HEK293T (cell line): Measurements from ENCODE around the gene XRN2.

ENCODE experiments used
- ARNT ChIP-seq: fragments of 450-650 bp; IDR thresholded peaks from 2 replicates; pipeline ENCODE4 v1.6.1; 2017; ENCODE audit warnings: mild to moderate bottlenecking
- BHLHE40 ChIP-seq: fragments of 450-650 bp; IDR thresholded peaks from 2 replicates; pipeline ENCODE4 v1.6.1; 2016; ENCODE audit warnings: mild to moderate bottlenecking, moderate library complexity, borderline replicate concordance
- CTBP1 ChIP-seq: fragments of 450-650 bp; IDR thresholded peaks from 2 replicates; pipeline ENCODE4 v1.6.1; 2016; ENCODE audit warnings: borderline replicate concordance
- ELF4 ChIP-seq: fragments of 450-650 bp; IDR thresholded peaks from 2 replicates; pipeline ENCODE4 v1.6.1; 2017; ENCODE audit warnings: antibody characterized with exemption
- FOXA1 ChIP-seq: fragments of 450-650 bp; IDR thresholded peaks from 2 replicates; pipeline ENCODE4 v1.6.1; 2016; ENCODE audit warnings: mild to moderate bottlenecking
- FOXK2 ChIP-seq: fragments of 450-650 bp; IDR thresholded peaks from 2 replicates; pipeline ENCODE4 v1.6.1; 2016; ENCODE audit warnings: mild to moderate bottlenecking
- HDGF ChIP-seq: fragments of 450-650 bp; IDR thresholded peaks from 2 replicates; pipeline ENCODE4 v1.6.1; 2017; ENCODE audit warnings: antibody characterized with exemption, borderline replicate concordance
- L3MBTL2 ChIP-seq: fragments of 450-650 bp; conservative IDR thresholded peaks from 2 replicates; pipeline ENCODE4 v1.6.1; 2016; ENCODE audit warnings: mild to moderate bottlenecking
- NFRKB ChIP-seq: fragments of 450-650 bp; IDR thresholded peaks from 2 replicates; pipeline ENCODE4 v1.6.1; 2016; ENCODE audit warnings: mild to moderate bottlenecking, moderate library complexity
- SP1 ChIP-seq: fragments of 450-650 bp; IDR thresholded peaks from 2 replicates; pipeline ENCODE4 v1.6.1; 2017
- SUZ12 ChIP-seq: fragments of 450-650 bp; IDR thresholded peaks from 2 replicates; pipeline ENCODE4 v1.6.1; 2016; ENCODE audit warnings: mild to moderate bottlenecking
- ZNF384 ChIP-seq: fragments of 450-650 bp; IDR thresholded peaks from 2 replicates; pipeline ENCODE4 v1.6.1; 2016

DNA sequence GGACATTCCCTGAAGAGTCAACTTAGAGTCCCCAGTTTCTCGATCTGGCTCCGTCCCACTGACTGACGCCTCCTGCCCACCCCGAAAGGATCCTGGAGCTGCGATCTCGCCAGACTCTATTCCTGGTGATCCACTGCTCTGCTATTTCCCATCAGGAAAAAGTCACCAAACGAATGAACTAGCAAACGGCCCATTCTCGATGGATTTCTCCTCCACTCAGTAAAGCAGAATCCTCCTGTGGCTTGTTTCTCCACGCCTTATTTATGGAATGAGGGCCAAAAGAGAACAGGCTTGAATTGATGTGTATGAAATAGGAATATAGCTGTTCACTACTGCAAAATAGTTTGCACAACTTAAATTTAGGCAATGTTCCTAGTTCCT, 88.8 kb downstream of the XRN2 start:
- TF ChIP-seq SUZ12 (no peak), L3MBTL2 (no peak), BHLHE40 (no peak), SP1 (no peak), FOXA1 (no peak), ZNF384 (no peak), NFRKB (no peak), ARNT (no peak), HDGF (no peak), FOXK2 (no peak), ELF4 (no peak), CTBP1 (no peak)
